HG03097 (cell line): ENCODE results near the gene ALPI.
"Not testable (repeated sequence)": the region's sequence is repeated elsewhere in the genome, so short reads cannot be mapped to it uniquely, and the experiment has no call there.

Experiments used
- ATAC-seq: cut with Tn5 transposase; IDR thresholded peaks from one replicate; pipeline ENCODE4 v1.9.1; 2021; ENCODE audit not compliant: unreplicated experiment, low FRiP score

The ALPI gene

GRCh38 chr2:232441147-232441651 lies 14.8 kb upstream of the ALPI start:
- no peak for ATAC-seq

GRCh38 chr2:232441922-232442321 lies 14.0 kb upstream of the ALPI start:
- not testable (repeated sequence) for ATAC-seq

DNA sequence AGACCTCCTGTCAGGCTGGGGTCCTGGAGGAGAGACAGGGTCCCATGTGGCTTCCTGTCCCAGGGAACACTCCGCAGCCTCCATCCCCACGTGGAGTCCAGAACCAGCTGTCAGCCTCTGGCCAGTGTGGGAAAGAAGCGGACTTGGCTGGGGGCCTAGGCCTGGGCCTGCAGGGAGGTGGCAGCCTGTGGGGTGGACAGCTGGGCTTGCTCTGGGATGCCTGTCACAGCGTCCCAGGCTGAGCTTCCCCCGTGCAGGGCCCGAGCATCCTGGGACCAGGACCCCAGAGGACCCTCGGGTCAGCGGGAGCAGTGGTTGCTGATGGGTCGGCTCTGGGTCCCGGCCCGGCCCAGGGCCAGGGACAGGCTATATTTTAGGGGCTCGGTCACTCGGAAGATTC lies 13.5 kb upstream of the ALPI start:
- not testable (repeated sequence) for ATAC-seq

DNA sequence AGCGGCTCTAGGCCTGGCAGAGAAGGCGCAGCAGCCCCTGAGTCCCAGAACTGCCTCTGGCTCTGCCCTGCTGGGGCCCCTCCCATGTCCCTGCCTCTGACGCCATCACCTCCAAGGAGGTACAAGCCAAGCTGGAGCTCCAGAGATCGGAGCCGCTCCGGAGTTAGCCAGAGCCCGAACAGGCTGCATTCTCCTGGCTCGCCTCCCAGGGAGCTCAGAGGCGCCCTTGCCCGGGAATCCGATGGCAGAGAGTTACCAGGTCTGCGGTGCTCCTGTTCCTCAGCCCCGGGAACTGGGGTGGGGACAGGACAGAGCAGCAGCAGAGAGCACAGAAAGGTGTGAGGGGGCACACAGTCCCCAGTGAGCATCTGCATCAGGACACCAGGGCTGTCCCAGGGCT lies 12.9 kb upstream of the ALPI start:
- ATAC-seq = not testable (repeated sequence)

DNA sequence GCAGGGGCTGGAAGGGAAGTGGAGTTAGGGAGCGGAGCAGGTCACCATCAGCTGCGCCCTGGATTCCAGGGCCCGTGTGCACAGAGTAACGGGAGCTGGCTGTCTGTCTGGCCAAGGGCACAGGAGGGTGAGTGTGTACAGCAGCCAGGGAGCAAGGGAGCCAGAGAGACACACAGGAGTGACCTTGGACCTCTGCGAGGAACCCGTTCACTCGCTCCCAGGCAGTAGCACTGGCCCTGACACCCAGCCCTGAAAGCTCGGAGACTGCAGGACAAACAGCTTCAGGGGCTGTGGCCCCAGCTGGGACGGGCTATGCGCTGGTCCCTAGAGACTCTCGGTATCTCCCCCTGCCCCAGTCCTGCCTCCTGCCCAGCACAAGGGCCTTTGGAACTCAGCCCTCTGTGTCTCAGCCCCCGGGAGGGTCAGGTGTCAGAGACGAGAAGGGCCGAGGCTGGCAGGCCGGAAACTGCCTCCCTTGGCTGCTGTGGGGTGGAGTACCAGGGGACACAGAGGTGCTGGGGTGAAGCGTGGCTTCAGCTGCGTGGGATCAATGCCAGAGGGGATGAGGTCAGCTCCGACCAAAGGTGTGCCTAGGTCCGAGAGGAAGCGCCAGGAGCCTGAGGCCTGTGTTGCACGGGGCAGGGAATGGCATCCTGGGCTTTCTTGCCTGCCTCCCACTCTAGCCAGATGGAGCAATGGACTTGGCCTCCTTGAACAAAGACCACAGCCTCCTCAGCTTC lies 12.1 kb upstream of the ALPI start:
- not testable (repeated sequence) for ATAC-seq

- no peak for ATAC-seq
Measured at GRCh38 chr2:232444409-232445148, 11.4 kb upstream of the ALPI start.

DNA sequence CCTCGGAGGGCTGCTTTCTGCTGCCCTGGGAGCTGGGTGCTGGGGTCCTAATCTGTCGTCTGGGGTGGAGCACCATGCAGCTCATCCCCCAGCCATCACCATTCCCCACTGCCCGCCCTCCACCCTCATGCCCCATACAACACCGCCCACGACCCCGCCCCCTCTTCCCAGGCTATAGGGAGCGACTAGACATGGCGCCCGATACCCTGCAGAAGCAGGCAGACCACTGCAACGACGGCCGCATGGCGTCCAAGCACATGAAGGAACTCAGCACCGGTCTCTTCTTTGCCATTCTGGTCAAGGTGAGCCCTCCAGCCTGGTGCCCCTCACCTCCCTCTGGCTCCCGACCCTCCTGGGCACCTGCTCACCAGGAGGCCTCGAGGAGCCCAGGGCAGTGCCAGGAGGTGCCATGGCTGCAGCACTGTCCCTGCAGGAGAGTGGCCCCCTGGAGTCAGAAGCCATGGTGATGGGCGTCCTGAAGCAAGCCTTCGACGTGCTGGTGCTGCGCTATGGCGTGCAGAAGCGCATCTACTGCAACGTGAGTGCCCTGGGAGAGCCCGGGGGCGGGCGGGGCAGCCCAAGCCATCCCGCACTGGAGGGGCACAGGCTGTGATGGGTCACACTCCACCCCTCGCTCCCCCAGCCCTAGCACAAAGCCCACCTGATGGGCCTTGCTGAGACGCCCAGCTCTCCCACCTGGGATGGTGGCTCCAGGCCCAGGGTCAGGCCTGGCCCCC lies 10.6 kb upstream of the ALPI start:
- not testable (repeated sequence) for ATAC-seq

DNA sequence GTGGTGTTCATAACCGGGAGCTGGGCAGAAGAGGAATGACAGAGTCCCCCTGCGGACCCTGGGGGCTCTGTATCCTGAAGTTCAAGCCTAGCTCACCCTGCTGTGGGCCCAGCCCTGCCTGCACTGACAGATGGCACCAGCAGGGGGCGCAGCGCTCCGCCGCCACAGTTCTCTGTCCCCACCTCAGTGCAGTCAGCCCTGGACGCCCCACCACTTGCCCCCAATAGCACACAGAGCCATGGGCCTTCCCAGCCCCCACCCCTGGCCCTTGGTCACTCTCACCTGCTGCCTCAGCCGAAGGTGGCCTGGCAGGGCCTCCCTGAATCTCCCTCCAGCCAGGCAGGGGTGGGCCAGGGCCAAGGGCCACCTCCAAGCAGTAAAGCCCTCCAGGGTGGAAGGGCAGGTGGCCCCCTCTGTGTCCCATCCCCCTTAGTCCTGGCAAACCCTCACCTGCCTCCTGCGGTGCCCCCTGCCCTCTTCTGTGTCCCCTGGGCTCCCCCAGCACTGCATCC lies 9.6 kb upstream of the ALPI start:
- not testable (repeated sequence) for ATAC-seq

- no peak for ATAC-seq
Measured at GRCh38 chr2:232447091-232447620, 8.8 kb upstream of the ALPI start.

DNA sequence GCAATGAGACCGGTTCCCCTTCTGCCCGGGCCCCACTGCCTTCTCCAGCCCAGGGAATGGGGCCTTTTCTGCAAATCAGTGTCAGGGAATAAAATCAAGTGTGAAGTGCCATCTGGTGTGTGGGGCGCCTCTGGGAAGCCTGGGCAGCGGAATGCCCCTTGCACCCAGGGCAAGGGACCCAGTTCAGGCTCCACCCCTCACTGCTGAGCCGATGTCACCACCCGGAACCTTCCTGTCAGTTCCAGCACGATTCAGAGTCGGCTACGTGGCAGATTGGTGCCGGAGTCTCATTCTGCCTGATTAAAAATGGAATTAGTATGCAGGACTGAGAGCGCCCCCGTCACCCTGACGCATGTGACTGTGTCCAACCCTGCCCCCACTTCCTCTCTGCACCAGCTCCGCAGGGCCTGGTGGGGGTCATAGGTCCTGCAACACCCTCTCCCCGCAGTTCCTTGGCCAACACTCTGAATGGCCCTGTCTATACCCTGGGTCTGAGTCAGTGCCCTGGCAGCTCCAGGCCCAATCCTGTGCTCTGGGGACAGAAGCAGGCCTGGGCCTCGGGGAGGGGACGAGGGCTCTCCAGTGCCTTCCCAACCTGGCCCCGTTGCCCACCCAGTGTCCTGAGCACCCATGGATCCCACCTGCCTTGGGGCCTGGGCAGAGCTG lies 8.2 kb upstream of the ALPI start:
- ATAC-seq = no peak

DNA sequence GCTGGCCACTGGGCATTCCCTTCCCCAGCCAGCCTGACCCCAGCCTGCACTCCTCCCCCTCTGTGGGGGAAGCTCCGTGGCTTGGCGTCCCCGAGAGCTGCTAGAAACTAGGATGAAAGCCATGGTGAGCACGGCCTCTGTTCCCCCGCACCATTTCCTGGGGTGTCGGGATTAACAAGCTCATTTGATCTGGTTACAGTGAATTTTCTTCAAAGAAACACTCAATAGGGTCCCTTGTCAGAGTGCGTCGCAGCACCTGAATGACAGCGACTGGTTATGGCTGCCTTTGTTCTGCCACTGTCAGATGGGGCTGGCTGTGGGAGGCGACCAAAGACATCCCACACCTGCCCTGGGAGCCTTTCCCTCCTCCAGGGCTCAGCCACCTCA lies 7.7 kb upstream of the ALPI start:
- no peak for ATAC-seq

DNA sequence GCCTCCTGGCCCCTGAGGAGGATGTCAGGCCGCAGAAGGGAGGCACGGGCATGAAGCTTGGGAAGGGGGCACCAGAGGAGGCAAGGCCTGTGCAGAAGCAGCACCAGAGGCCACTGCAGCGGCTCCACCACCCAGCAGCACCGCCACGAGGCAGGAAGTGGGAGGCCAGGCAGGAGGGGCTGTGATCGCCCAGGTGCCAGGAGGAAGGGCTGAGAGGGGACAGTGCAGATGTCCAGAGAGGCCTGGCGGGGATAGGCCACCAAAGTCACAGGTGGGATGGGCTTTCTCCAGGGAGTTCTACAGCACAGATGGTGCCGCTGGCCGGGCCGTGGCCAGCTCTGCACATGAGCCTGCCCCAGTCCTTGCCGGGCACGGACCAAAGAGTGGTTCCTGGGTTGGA lies 6.0 kb upstream of the ALPI start:
- ATAC-seq = no peak

DNA sequence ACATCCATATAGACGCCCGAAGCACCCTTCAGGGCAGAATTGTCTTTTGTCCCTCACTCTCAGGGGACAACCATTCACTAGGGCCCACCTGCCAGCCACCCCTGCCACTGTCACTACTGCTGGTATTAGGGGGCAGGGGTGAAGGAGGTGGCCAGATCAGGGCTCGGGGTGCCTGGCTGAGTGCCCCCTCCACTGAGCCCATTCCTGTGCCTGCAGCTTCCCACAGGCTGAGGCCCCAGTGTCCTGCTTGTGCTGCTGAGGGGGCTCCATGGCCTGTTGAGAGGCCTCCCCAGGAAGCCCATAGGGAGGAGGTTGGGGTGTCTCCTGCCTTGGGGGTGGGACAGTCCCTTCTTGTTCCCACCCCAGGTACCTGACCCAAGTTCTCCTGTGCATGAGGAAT lies 4.3 kb upstream of the ALPI start:
- ATAC-seq = not testable (repeated sequence)

DNA sequence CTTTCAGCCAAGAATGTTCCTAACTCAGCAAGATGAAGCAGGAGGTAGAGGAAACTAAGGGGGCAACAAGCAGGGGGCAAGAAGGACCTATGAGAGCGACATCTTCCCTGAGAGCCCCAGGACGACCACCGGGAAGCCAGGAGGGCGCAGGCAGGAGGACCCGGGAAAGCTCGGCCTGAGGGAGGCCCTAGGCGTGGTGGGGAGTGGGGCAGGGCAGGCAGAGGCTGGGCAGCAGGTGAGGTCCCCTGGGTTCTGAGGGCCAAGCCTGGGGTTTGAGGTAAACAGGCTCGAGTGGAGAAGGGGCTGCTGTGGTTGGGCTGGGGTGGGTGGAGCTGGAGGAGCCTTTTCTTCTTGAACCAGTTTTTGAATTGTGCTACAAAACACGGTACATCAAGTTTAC lies 1.3 kb upstream of the ALPI start:
- ATAC-seq = no peak

DNA sequence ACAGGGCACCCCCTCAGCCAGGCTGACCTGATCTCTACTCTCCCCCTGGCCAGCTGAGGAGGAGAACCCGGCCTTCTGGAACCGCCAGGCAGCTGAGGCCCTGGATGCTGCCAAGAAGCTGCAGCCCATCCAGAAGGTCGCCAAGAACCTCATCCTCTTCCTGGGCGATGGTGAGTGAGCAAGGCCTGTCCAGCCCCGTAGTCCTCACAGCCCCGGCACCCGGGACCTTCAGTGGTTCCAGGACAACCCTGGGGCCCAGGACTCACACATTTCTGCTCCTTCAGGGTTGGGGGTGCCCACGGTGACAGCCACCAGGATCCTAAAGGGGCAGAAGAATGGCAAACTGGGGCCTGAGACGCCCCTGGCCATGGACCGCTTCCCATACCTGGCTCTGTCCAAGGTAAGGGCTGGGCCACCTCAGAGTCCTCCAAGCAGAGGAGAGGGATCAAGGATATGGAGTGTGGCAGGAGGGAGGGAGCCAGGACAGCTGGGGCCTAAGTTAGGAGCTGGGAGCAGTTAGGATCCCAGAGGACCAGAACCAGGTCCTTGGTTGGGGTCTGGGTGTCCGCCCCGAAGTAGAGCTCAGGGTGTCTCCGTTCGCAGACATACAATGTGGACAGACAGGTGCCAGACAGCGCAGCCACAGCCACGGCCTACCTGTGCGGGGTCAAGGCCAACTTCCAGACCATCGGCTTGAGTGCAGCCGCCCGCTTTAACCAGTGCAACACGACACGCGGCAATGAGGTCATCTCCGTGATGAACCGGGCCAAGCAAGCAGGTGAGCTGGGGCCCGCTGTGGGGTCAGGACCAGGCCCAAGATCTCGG lies 555 bp downstream of the ALPI start:
- ATAC-seq = no peak

GRCh38 chr2:232457121-232458011 lies 1.4 kb downstream of the ALPI start:
- ATAC-seq = no peak

DNA sequence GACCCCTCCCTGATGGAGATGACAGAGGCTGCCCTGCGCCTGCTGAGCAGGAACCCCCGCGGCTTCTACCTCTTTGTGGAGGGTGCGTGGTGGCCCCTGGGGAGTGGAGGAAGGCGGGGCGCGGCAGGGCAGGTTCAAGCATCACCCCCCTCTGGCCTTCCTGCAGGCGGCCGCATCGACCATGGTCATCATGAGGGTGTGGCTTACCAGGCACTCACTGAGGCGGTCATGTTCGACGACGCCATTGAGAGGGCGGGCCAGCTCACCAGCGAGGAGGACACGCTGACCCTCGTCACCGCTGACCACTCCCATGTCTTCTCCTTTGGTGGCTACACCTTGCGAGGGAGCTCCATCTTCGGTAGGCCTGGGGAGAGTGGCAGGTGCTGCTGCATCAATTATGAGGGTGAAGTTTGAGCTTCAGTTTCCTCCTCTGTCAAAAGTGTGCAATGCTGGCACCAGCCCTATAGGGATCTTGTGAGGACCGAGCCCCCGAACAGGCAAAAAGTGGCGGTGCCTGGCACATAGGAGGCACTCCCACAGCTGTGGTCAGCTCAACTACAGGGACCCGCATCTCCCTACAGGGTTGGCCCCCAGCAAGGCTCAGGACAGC lies 2.2 kb downstream of the ALPI start:
- ATAC-seq = no peak
